ACHN (cell line): ENCODE results near the gene NFATC4.
"Not testable (repeated sequence)": the region's sequence is repeated elsewhere in the genome, so short reads cannot be mapped to it uniquely, and the experiment has no call there.

Experiments
- DNase-seq: peaks from one replicate; pipeline ENCODE4 v3.0.0-alpha.2; 2015
- in situ Hi-C: cut with HindIII; loops from 2 replicates; pipeline ENCODE4 v1.10.0; 2017; ENCODE audit warnings: low sequenced_read_pairs, low pct_ligation_motif_present, low pct_unique_long_range_greater_than_20kb

Gene NFATC4

GRCh38 chr14:24363401-24363800 is 4.6 kb upstream of the NFATC4 start:
- no peak for DNase-seq
- in situ Hi-C loops, result no loop called here

- in situ Hi-C loops, result no loop called here
- no peak for DNase-seq
These were observed 3.1 kb upstream of the NFATC4 start for GRCh38 chr14:24364841-24365240.

GRCh38 chr14:24365600-24366412 is 2.2 kb upstream of the NFATC4 start:
- peak; percentile 85 for DNase-seq
- in situ Hi-C loops, result no loop called here

- no peak for DNase-seq
- in situ Hi-C loops, result no loop called here
These were observed 1.6 kb upstream of the NFATC4 start for GRCh38 chr14:24366413-24366720.

- peak; percentile 55 for DNase-seq
- in situ Hi-C loops, result no loop called here
These were observed 1.1 kb upstream of the NFATC4 start for GRCh38 chr14:24366721-24367513.

GRCh38 chr14:24368212-24368561 is 203 bp downstream of the NFATC4 start:
- DNase-seq, result no peak
- in situ Hi-C loops, result no loop called here

- DNase-seq, result no peak
- in situ Hi-C loops, result no loop called here
These were observed 723 bp downstream of the NFATC4 start for GRCh38 chr14:24368562-24369252.

GRCh38 chr14:24369463-24369862 is 1.5 kb downstream of the NFATC4 start:
- in situ Hi-C loops, result no loop called here

GRCh38 chr14:24369907-24370687 is 2.1 kb downstream of the NFATC4 start:
- DNase-seq, result no peak
- in situ Hi-C loops, result no loop called here

More at GRCh38 chr14:24369463-24369862, 1.5 kb downstream of the NFATC4 start:
- DNase-seq, result no peak

- no peak for DNase-seq
- in situ Hi-C loops, result no loop called here
These were observed 2.8 kb downstream of the NFATC4 start for GRCh38 chr14:24370748-24371147.

- DNase-seq, in situ Hi-C loops: not testable (repeated sequence)
These were observed 3.6 kb downstream of the NFATC4 start for GRCh38 chr14:24371605-24372004.

- in situ Hi-C loops, result no loop called here
These were observed 4.9 kb downstream of the NFATC4 start for GRCh38 chr14:24372701-24373416.

GRCh38 chr14:24376448-24377070 is 8.6 kb downstream of the NFATC4 start:
- in situ Hi-C loops, result no loop called here
- DNase-seq, result no peak

More at GRCh38 chr14:24372701-24373416, 4.9 kb downstream of the NFATC4 start:
- DNase-seq, result no peak

- no peak for DNase-seq
- in situ Hi-C loops, result no loop called here
These were observed 9.1 kb downstream of the NFATC4 start for GRCh38 chr14:24377126-24377525.

GRCh38 chr14:24377657-24378056 is 9.7 kb downstream of the NFATC4 start:
- in situ Hi-C loops, result no loop called here
- DNase-seq, result no peak

GRCh38 chr14:24378327-24378726 is 10.3 kb downstream of the NFATC4 start:
- DNase-seq, result no peak
- in situ Hi-C loops, result no loop called here

- in situ Hi-C loops, result no loop called here
- no peak for DNase-seq
These were observed 11.3 kb downstream of the NFATC4 start for GRCh38 chr14:24378981-24379906.
